ENCODE results near the gene PTPRJ.
"Not testable (repeated sequence)": the region's sequence is repeated elsewhere in the genome, so short reads cannot be mapped to it uniquely, and the experiment has no call there.

PTPRJ gene

GRCh38 chr11:47980088-47980906, at the start of gene PTPRJ:
PTPRJ (plus strand) TSS chr11:47980559; CDS start chr11:47980913, 354 bp downstream.
- peak; percentile 45 to 49 for DNase-seq

DNA sequence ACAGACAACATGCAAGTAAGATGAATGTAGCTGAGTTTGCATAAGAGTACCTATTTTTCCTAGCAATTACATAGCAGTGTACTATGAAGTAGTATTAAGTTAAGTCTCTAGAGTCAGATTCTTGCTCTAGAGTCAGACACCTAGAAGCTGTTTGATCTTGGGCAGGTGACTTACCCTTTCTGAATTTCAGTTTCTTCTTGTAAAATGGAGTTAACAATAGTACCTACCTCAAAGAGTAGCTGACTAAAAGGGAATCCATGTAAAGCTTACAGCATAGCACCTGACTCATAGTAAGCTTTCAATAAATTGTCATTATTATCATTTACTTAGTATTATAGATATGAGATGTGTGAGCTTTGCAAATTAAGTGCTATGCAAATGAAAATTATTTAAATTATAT, 47.8 kb upstream of the PTPRJ start:
- DNase-seq = no peak

- DNase-seq = not testable (repeated sequence)
Measured at GRCh38 chr11:47933797-47934196, 46.6 kb upstream of the PTPRJ start.

DNA sequence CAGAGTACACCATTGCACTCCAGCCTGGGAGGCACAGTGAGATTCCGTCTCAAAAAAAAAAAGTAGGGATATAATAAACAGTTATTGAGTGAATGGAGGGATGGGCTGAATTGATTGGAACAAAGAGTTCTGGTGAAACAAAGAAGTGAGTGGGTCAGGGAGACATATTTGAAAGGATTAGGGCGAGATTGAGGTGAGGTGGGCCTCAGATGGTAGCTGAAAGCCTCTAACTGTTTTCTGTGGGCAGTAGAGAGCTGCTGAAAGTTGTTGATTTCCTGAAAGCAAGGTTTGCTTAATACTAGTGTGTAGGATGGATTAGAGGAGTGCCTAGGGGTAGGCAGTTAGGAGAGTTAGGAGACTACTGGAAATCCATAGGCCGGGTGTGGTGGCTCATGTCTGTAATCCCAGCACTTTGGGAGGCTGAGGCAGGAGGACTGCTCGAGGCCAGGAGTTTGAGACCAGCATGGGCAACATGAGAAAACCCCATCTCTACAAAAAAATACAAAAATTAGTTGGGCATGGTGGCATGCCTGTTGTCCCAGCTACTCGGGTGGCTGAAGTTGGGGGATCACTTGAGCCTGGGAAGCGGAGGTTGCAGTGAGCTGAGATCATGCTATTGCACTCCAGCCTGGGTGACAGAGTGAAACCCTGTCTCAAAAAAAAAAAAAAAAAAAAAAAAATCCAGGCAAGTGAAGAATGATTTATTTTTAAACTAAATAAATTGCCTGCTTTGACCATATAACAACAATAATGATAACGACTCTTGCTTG, 41.4 kb upstream of the PTPRJ start:
- no peak for DNase-seq

GRCh38 chr11:47940904-47941649, 39.3 kb upstream of the PTPRJ start:
- DNase-seq = no peak

DNA sequence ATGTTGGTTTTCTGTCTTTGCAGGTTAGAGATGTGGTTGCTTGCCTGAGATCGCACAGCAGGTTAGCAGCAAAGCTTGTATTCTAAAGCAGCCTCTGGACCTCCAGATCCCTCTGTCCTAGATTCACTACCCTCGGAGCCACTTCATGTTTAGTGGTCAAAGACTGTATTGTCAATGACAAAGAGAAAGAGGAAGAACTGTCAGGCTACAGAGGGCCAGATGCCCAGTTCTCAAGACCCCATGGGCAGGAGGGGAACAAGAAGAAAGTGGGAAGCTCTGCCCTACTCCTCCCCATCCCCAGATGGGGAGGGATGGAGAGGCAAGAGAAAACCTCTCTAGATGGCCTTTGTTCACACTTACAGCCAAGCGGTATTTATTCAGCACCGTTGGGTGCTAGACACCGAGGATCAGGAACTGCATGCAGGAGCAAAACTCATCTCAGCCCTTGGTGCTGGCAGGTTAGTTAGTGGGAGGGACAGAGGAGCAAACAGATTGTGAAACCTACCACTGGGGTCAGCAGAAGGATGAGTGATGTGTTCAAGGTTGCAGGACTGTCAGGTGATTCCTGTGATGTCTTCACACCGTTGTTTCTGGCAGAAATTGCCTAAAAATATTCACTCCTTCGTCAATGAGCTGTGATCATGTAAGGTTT, 38.3 kb upstream of the PTPRJ start:
- DNase-seq = no peak

- DNase-seq = no peak
Measured at GRCh38 chr11:47943721-47944586, 36.4 kb upstream of the PTPRJ start.

DNA sequence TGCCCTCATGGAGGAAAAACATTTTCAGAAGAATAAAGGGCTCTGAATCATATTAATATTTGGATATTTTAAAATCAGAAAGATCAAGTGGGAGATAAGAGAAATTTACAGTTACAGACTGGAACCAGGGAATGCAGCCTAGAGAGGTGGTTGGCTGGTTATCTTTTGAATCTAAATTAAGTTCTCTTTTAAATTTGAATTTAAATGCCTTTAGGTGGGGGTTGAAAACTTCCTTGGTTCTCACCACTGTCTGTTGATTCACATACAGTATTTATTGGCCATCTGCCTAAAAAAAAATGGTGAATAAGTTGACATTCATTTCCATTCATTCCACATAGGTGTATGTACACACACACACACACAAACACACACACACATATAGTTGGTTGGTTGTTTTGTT, 35.7 kb upstream of the PTPRJ start:
- DNase-seq = no peak

DNA sequence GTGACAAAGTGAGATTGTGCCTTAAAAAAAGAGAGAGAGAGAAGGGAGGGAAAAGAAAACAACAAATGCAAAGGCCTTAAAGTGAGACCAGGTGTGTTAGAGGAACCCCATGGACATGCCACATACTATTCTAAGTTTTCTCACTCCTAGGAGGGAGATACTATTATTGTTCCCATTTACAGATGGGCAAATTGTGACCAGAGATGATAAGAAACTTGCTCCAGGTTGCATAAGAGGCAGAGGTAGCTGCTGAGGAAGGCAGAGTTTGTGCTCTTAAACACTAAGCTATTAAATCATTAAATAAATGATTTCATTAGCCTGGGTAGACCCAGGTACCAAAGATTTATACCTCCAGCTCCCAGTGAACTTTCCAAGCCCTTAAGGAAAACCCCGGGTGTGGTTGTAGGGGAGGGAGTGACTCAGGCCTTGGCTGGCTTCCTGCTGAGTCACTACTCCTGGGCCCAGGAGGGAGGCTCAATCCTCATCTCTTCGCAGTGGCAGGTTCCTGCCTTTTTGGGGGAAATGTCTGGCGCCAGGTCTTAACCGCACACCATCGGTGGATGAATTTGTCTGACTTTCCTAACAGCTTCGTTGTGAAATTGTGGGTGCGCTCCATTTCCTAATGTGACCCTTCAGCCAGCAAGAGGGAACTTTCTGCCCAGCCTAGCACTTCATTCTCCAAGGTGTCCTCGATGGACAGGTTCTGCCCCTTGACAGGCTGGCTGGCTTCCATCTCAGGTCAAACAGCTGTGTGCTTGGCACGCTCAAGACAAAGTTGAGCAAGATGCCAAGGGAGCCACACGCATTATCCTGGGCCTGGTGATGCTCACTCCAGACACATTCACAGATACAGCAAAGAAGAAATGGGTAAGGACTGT, 33.4 kb upstream of the PTPRJ start:
- DNase-seq = peak; percentile 9 to 10

DNA sequence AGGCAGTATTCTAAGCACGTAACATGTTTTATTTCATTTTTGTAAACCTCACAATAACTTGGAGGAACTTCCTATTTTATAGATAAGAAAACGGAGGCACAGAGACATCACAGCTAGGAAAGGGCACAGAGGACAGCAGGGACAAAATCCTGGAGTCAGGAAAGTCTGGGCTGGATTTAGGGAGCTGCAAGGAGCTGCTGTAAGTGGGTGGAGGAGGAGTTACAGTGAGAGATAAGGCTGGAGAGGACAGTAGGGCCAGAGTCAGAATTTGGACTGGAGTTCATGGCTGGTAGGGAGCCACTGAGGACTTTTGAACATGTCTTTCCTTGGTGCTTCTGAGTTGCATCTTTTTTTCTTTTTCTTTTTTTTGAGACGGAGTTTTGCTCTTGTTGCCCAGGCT, 32.2 kb upstream of the PTPRJ start:
- no peak for DNase-seq

GRCh38 chr11:47949001-47949675, 31.2 kb upstream of the PTPRJ start:
- not testable (repeated sequence) for DNase-seq

DNA sequence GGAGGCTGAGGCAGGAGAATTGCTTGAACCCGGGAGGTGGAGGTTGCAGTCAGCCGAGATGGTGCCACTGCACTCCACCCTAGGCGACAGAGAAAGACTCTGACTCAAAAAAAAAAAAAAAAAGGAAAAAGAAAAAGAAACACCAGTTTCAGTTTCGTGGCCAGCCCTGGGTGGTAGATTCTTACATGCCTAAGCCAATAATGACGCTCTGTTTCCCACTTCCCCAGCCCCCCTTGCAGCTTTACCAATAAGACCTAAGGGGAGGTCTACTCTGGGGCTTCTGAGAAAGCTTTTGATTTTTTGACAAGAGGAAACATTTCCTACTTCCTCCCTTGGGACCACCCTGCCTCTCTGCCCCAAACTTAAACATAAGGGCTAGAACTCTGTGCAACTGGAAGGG, 30.0 kb upstream of the PTPRJ start:
- peak; percentile 48 to 61 for DNase-seq

- not testable (repeated sequence) for DNase-seq
Measured at GRCh38 chr11:47951504-47951903, 28.9 kb upstream of the PTPRJ start.

- no peak for DNase-seq
Measured at GRCh38 chr11:47955061-47955755, 25.2 kb upstream of the PTPRJ start.

DNA sequence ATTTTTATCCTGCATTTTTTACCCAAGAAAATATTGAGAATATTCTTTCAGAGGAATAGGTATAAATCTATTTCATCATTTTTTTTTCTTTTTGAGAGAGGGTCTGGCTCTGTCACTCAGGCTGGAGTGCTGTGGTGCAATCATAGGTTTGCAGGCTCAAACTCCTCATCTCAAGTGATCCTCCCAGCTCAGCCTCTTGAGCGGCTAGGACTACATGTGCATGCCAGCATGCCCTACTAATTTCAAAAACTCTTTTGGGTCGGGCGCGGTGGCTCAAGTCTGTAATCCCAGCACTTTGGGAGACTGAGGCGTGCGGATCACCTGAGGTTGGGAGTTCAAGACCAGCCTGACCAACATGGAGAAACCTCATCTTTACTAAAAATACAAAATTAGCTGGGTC, 20.3 kb upstream of the PTPRJ start:
- DNase-seq = no peak

- no peak for DNase-seq
Measured at GRCh38 chr11:47961383-47961782, 19.0 kb upstream of the PTPRJ start.

DNA sequence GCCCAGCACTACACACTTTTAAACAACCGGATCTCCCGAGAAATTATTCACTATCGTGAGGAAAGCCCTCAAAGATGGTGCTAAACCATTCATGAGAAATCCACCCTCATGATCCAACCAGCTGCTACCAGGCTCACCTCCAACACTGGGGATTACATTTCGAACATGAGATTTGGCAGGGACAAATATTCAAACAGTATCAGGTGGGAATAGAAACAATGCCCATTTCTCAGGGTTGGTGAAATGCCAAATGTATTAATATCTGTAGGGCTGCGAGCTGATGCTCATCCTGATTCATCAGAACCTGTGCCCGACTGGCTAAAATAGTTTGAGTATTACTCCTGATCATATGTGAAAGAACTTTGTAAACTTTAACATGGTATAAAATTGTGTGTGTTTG, 15.8 kb upstream of the PTPRJ start:
- no peak for DNase-seq

GRCh38 chr11:47967577-47968525, 12.5 kb upstream of the PTPRJ start:
- DNase-seq = no peak

All from activated CD4-positive, alpha-beta T cell treated with anti-CD3 and anti-CD28 coated beads, Interleukin-2, amount 50 U/mL, for 4 hours (primary cell).